Measurements from ENCODE around the gene RIPOR2.

The RIPOR2 gene

GRCh38 chr6:24840187-24840586 is 95.6 kb downstream of the RIPOR2 start:
- no peak for DNase-seq

- DNase-seq: no peak
Observed at GRCh38 chr6:24838994-24839393, 96.8 kb downstream of the RIPOR2 start.

- DNase-seq: no peak
Observed at GRCh38 chr6:24838081-24838480, 97.7 kb downstream of the RIPOR2 start.

- no peak for DNase-seq
Observed at GRCh38 chr6:24836109-24836508, 99.7 kb downstream of the RIPOR2 start.

- no peak for DNase-seq
Observed at GRCh38 chr6:24833711-24834386, 101.9 kb downstream of the RIPOR2 start.

- no peak for DNase-seq
Observed at GRCh38 chr6:24832794-24833193, 103.0 kb downstream of the RIPOR2 start.

GRCh38 chr6:24831771-24832716 is 103.7 kb downstream of the RIPOR2 start:
- no peak for DNase-seq

- DNase-seq: no peak
Observed at GRCh38 chr6:24829657-24830056, 106.1 kb downstream of the RIPOR2 start.

- no peak for DNase-seq
Observed at GRCh38 chr6:24827970-24828369, 107.8 kb downstream of the RIPOR2 start.

GRCh38 chr6:24827162-24827561 is 108.6 kb downstream of the RIPOR2 start:
- DNase-seq: no peak

GRCh38 chr6:24825130-24825630 is 110.6 kb downstream of the RIPOR2 start:
- DNase-seq: no peak

- no peak for DNase-seq
Observed at GRCh38 chr6:24824142-24824938, 111.4 kb downstream of the RIPOR2 start.

- DNase-seq: no peak
Observed at GRCh38 chr6:24823185-24823584, 112.6 kb downstream of the RIPOR2 start.

- DNase-seq: no peak
Observed at GRCh38 chr6:24822696-24823095, 113.1 kb downstream of the RIPOR2 start.

GRCh38 chr6:24821860-24822444 is 113.8 kb downstream of the RIPOR2 start:
- no peak for DNase-seq

GRCh38 chr6:24818346-24818745 is 117.4 kb downstream of the RIPOR2 start:
- no peak for DNase-seq

GRCh38 chr6:24809728-24810127 is 126.0 kb downstream of the RIPOR2 start:
- no peak for DNase-seq

GRCh38 chr6:24807584-24807983 is 128.2 kb downstream of the RIPOR2 start:
- no peak for DNase-seq

- DNase-seq: no peak
Observed at GRCh38 chr6:24802271-24803059, 133.3 kb downstream of the RIPOR2 start.

- DNase-seq: no peak
Observed at GRCh38 chr6:24799541-24799915, 136.2 kb downstream of the RIPOR2 start.

GRCh38 chr6:24798740-24799540 is 136.8 kb downstream of the RIPOR2 start, which contains the start of gene ARMH2:
TSS of gene ARMH2 (minus strand) at chr6:24798917. CDS start at chr6:24798857, 60 bp downstream.
- DNase-seq: no peak
